NCI-H2107 treated with DMSO at 0.1 percent for 48 hours (cell line): ENCODE measurements around the gene REPIN1.
"Not testable (repeated sequence)": the region's sequence is repeated elsewhere in the genome, so short reads cannot be mapped to it uniquely, and the experiment has no call there.

Experiments used
- DNase-seq: peaks from one replicate; lab custom pipeline; 2025; ENCODE audit not compliant: unreplicated experiment; lab: John Stamatoyannopoulos, UW

Gene REPIN1

GRCh38 chr7:150374472-150374871 is 5.8 kb downstream of the REPIN1 start:
- no peak for DNase-seq

DNA sequence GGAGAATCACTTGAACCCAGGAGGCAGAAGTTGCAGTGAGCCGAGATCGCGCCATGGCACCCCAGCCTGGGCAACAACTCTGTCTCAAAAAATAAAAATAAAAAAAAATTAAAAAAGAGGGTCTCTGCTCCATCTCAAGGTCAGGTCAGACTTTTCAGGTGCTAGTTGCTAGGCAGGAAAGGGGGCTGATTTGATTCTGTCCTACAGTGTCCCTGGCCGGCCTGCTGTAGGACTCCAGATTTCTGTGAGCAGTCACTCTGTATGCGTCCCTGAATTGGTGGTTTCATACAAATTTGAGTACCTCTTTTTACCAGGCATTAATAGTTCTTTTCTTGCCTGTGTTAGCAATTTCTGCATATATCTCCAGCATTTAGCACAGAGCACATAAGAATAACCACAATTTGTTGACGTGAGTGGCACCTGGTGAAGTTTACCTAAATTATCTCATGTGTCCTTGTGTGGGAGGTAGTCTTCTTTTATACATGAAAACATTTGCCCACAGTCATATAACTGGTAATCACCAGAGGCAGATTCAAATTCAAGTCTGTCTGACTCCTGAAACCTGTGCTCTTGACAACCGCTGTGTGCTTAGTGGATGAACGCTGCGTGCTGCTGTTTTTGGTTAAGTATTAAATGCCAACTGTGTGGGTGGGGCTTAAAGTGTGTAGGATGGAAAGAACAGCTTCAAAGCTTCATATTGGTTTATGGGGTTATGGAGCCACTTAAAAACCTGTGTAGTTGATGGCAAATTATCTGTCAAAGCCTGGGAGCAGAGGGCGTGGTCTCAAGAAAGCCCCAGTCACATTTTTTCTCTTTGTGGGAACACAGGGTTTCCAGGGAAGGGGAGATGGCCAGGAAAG is 7.3 kb downstream of the REPIN1 start:
- DNase-seq, result peak; percentile 68

DNA sequence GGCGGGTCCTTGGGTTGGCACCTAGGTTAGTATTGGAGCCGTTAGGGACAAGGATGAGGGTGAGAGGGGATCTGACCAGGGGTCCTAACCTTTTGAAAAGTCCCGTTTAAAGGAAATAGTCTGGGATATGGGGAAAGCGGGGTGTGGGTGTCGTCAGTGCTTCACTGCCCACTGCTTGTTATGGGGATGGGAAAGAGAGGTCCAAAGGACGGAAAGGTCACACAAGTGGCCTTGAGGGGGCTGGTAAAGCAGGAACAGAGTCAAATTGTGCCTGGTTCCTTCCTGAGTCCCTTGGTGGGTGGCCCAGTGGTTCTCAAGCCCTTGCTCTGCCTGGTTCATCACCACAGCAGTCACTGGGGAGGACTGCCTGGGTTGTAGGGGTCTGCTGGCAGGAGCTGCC is 7.9 kb downstream of the REPIN1 start:
- no peak for DNase-seq

- no peak for DNase-seq
Measured at GRCh38 chr7:150377196-150377595, 8.6 kb downstream of the REPIN1 start.

DNA sequence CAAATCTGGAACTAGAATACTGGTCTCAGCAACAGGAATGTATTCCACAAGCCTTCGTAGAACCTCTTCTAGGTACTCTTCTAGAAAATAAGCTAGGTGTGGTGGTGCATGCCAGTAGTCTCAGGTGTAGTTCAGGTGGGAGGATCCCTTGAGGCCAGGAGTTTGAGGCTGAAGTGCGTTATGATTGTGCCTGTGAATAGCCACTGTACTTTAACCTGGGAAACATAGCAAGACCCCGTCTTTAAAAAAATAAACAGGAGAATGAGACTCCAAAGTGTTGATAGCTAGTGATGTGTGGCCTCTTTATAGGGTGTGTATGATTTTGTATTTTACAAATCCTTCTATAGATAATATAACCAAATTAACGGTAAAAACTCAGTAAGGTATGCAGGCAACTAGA is 9.0 kb downstream of the REPIN1 start:
- peak; percentile 35 for DNase-seq

- peak; percentile 98 for DNase-seq
Measured at GRCh38 chr7:150378115-150378852, 9.7 kb downstream of the REPIN1 start.

- DNase-seq, result peak; percentile 89
Measured at GRCh38 chr7:150378853-150379440, 10.3 kb downstream of the REPIN1 start, which contains the start of gene ZNF775. Gene ZNF775, plus strand, starts transcription at chr7:150379330. Its CDS starts 9,141 bp downstream, at chr7:150388471.

- DNase-seq, result peak; percentile 56
Measured at GRCh38 chr7:150379441-150380379, 11.1 kb downstream of the REPIN1 start.

DNA sequence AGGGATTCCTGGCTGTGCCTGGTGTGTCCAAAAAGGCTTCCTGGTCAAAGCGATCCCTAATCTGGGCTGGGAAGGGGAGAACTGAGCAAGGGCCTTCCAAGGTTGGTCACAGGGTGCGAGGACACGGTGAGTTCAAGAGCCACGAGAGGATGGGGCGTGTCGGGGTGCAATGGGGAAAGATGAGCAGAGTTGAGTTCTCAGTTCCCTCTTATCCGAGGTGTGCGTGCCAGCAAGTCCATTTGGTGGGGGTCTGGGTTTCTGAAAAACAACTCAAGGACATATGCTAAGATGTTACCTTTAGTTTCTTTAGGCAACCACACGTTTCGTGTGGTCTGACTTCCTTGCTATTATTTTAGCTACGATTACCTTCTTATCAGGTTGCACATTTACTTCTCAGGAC is 11.8 kb downstream of the REPIN1 start:
- DNase-seq, result no peak

GRCh38 chr7:150381096-150381495 is 12.5 kb downstream of the REPIN1 start:
- no peak for DNase-seq

DNA sequence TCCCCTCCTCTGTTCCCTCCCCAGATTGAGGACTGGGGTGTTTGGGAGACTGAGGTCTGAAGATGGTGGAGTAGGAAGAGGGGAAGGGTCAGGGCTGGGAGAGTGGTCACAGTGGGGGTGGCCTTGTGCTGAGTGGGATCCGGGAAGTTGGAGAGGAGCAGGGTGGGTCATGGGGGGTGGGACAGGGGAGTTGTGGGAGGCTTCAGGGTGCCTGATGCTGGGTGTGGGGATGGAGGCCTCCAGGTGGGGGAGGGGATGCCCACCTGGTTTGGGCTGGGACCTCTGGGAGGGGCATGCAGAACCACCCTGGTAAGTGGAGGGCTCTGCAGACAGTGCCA is 13.1 kb downstream of the REPIN1 start:
- DNase-seq, result no peak

- peak; percentile 41 for DNase-seq
Measured at GRCh38 chr7:150382123-150382843, 13.7 kb downstream of the REPIN1 start.

GRCh38 chr7:150382844-150383225 is 14.2 kb downstream of the REPIN1 start:
- no peak for DNase-seq

- peak; percentile 96 for DNase-seq
Measured at GRCh38 chr7:150383710-150384397, 15.2 kb downstream of the REPIN1 start.

- no peak for DNase-seq
Measured at GRCh38 chr7:150384406-150385301, 16.0 kb downstream of the REPIN1 start.

- peak; percentile 38 for DNase-seq
Measured at GRCh38 chr7:150385302-150385723, 16.7 kb downstream of the REPIN1 start.

DNA sequence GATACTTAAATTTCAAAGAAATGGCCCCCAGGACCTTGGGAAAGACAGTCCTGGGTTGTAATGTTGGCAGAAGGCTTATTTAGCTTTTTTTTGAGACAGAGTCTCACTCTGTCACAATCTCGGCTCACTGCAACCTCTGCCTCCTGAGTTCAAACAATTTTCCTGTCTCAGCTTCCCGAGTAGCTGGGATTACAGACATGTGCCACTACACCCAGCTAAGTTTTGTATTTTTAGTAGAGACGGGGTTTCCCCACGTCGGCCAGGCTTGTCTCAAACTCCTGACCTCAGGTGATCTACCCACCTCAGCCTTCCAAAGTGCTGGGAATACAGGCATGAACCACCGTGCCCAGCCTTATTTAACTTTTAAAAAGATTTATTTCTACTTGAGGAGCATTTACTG is 17.3 kb downstream of the REPIN1 start:
- DNase-seq, result not testable (repeated sequence)

DNA sequence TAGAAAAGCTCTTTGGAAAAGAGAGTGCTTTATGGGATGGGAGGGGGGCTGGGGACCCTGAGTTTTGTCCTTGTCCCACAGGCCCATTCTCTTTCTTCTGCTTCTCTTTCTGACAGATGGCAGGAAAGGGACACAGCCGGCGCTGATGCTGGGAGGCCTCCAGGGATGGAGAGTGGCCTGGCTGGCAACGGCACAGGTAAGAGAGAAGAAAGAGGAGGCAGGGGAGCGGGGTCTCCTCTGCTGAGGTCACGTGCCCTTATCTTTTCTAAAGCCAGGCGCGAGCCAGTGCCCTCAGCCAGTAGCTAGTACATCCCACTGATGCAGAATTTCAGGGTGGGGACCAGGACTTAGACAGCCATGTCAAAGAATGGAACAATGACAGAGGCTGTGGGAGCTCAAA is 19.7 kb downstream of the REPIN1 start:
- no peak for DNase-seq
